Left lung (tissue), 10 donors: Measurements from ENCODE around the gene TRPC4. TPM values are rescaled to one million over a fixed set of nuclear protein-coding genes. Genes with fewer than 3 reads are reported as not detected.

Experiments
- ATAC-seq: fragments of 200-7000 bp; cut with Tn5 transposase; one replicate; pipeline ENCODE4 v1.9.1; 2020; ENCODE audit warnings: moderate library complexity
- DNase-seq, 4 donors: peaks; one replicate each; pipeline ENCODE4 v3.0.0-alpha.2; 2013 to 2020
- H3K27ac ChIP-seq, 2 donors: fragments of 200-600 bp; sonication (generic) in 1 of 2; one replicate each; pipeline versions ENCODE4 v1.5.0 to v1.8.0; 2020 to 2021
- H3K27me3 ChIP-seq, 2 donors: fragments of 200-600 bp; sonication (generic) in 1 of 2; one replicate each; pipeline versions ENCODE4 v1.5.0 to v1.8.0; 2020 to 2021
- H3K36me3 ChIP-seq, 2 donors: fragments of 200-600 bp; sonication (generic) in 1 of 2; one replicate each; pipeline versions ENCODE4 v1.5.0 to v1.8.0; 2020 to 2021
- H3K4me1 ChIP-seq, 2 donors: fragments of 200-600 bp; one replicate each; pipeline ENCODE4 v1.8.0; 2021
- H3K4me3 ChIP-seq, 2 donors: fragments of 200-600 bp; sonication (generic) in 1 of 2; one replicate each; pipeline versions ENCODE4 v1.5.0 to v1.8.0; 2020 to 2021; ENCODE audit warnings: mild to moderate bottlenecking in 1 of 2
- H3K9me3 ChIP-seq, 2 donors: fragments of 200-600 bp; sonication (generic) in 1 of 2; one replicate each; pipeline versions ENCODE4 v1.5.0 to v1.8.0; 2020 to 2021
- CTCF ChIP-seq, 2 donors: fragments of 200-600 bp; sonication (generic) in 1 of 2; IDR thresholded peaks; one replicate each; pipeline versions ENCODE4 v1.5.0 to v1.8.0; 2021; ENCODE audit warnings: antibody characterized with exemption in 2 of 2
- intact Hi-C, 2 donors: fragments of 100-400 bp; cut with DNase I; formaldehyde crosslinking; loops; one replicate each; pipeline versions ENCODE4 v1.11.2 to v1.14.2; 2022
- polyA plus RNA-seq, 6 donors: library from polyadenylated mRNA; unstranded; fragments of 120-200 nt; gene quantifications; one replicate each; pipeline ENCODE4 v1.2.1, GENCODE V29; 2013; ENCODE audit not compliant: insufficient read length in 6 of 6
- total RNA-seq, 2 donors: library from RNA; stranded (reverse); fragmentation: NEBNext Ultra II Directional; extraction: Animal tissue kit (Norgen Biotek cat#: 25700); gene quantifications; one replicate each; pipeline ENCODE4 v1.2.1, GENCODE V29; 2021
- donor health status: DM: no; HTN: yes; CAD: no.
- donor health status: DM: no; HTN: no; CAD: no.

The TRPC4 gene
- total and polyA plus RNA-seq, 8 donors: 0.13 to 2.1 (median 0.25) TPM

GRCh38 chr13:37735293-37735692 lies 134.3 kb downstream of the TRPC4 start:
- Histone ChIP-seq H3K4me3 (no peak overlapping the region), H3K27me3 (no peaks in the 10 kb centered on the region), H3K4me1 (no peaks in the 10 kb centered on the region), H3K27ac (no peak overlapping the region), H3K36me3 (no peaks in the 10 kb centered on the region), H3K9me3 (no peaks in the 10 kb centered on the region)
- TF ChIP-seq CTCF (IDR thresholded peaks at IDR 0.05): no peak
- DNase-seq (no peak), ATAC-seq (no peak)
- intact Hi-C loops: no loop called here

GRCh38 chr13:37729876-37730275 lies 139.7 kb downstream of the TRPC4 start:
- intact Hi-C loops: no loop called here
- H3K4me3 ChIP-seq: no peak overlapping the region
- H3K36me3 ChIP-seq: no peaks in the 10 kb centered on the region
- no peaks in the 10 kb centered on the region for H3K4me1 ChIP-seq
- no peak for TF ChIP-seq CTCF (IDR thresholded peaks at IDR 0.05)
- ATAC-seq (no peak), DNase-seq (no peak)
- no peak overlapping the region for H3K27ac ChIP-seq
- no peaks in the 10 kb centered on the region for H3K9me3 ChIP-seq
- no peaks in the 10 kb centered on the region for H3K27me3 ChIP-seq

GRCh38 chr13:37716420-37717195 lies 153.0 kb downstream of the TRPC4 start:
- Histone ChIP-seq H3K4me1 (no peaks in the 10 kb centered on the region), H3K27ac (peak overlapping the region in 1 of 2 donors; percentile 6), H3K9me3 (no peaks in the 10 kb centered on the region), H3K36me3 (no peaks in the 10 kb centered on the region), H3K4me3 (no peak overlapping the region), H3K27me3 (no peaks in the 10 kb centered on the region)
- intact Hi-C loops: no loop called here
- no peak for TF ChIP-seq CTCF (IDR thresholded peaks at IDR 0.05)
- DNase-seq: no peak
- ATAC-seq: no peak

GRCh38 chr13:37715606-37716015 lies 154.0 kb downstream of the TRPC4 start:
- ATAC-seq: no peak
- Histone ChIP-seq H3K27ac (no peak overlapping the region), H3K4me1 (no peaks in the 10 kb centered on the region), H3K36me3 (no peaks in the 10 kb centered on the region), H3K9me3 (no peaks in the 10 kb centered on the region), H3K4me3 (no peak overlapping the region), H3K27me3 (no peaks in the 10 kb centered on the region)
- no peak for TF ChIP-seq CTCF (IDR thresholded peaks at IDR 0.05)
- DNase-seq: no peak
- intact Hi-C loops: no loop called here

GRCh38 chr13:37709318-37709717 lies 160.3 kb downstream of the TRPC4 start:
- DNase-seq: no peak
- intact Hi-C loops: no loop called here
- Histone ChIP-seq H3K27me3 (no peaks in the 10 kb centered on the region), H3K27ac (no peak overlapping the region), H3K4me1 (no peaks in the 10 kb centered on the region), H3K36me3 (no peaks in the 10 kb centered on the region), H3K9me3 (no peaks in the 10 kb centered on the region), H3K4me3 (no peak overlapping the region)
- no peak for TF ChIP-seq CTCF (IDR thresholded peaks at IDR 0.05)
- no peak for ATAC-seq
